Activated naive CD4-positive, alpha-beta T cell treated with anti-CD3 and anti-CD28 coated beads, Interleukin-2, amount 50 U/mL, for 72 hours (primary cell): ENCODE results near the gene REEP1. TPM values are rescaled to one million over a fixed set of nuclear protein-coding genes. Genes with fewer than 3 reads are reported as not detected.

ENCODE experiments used
- ATAC-seq, 2 donors: fragments of 150-1000 bp; cut with Tn5 transposase; 2 replicates each; pipeline ENCODE4 v1.10.0; 2021; ENCODE audit warnings: mild to moderate bottlenecking in 2 of 2, moderate library complexity in 2 of 2
- DNase-seq, 2 donors: peaks; one replicate each; pipeline ENCODE4 v3.0.0; 2021 to 2022; ENCODE audit warnings: low spot score in 2 of 2
- H3K27ac Mint-ChIP-seq, 2 donors: one replicate each; pipeline ENCODE4 v1.8.0; 2022; ENCODE audit warnings: mild to moderate bottlenecking in 2 of 2, mixed read lengths in 2 of 2
- H3K36me3 Mint-ChIP-seq, 2 donors: one replicate each; pipeline ENCODE4 v1.8.0; 2022; ENCODE audit warnings: mixed read lengths in 2 of 2
- H3K9me3 Mint-ChIP-seq, 2 donors: one replicate each; pipeline ENCODE4 v1.8.0; 2022; ENCODE audit warnings: mixed read lengths in 2 of 2
- total RNA-seq, 2 donors: library from RNA; stranded (reverse); gene quantifications; one replicate each; pipeline ENCODE4 v1.2.3, GENCODE V29; 2022

The REEP1 gene, protein sequence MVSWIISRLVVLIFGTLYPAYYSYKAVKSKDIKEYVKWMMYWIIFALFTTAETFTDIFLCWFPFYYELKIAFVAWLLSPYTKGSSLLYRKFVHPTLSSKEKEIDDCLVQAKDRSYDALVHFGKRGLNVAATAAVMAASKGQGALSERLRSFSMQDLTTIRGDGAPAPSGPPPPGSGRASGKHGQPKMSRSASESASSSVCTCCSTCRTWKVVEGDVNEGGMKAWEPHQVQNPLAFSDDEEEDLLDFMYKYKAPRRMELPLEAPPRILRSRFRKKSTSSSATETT
- under 1 TPM; 0.45 to 0.59 TPM for total RNA-seq

DNA sequence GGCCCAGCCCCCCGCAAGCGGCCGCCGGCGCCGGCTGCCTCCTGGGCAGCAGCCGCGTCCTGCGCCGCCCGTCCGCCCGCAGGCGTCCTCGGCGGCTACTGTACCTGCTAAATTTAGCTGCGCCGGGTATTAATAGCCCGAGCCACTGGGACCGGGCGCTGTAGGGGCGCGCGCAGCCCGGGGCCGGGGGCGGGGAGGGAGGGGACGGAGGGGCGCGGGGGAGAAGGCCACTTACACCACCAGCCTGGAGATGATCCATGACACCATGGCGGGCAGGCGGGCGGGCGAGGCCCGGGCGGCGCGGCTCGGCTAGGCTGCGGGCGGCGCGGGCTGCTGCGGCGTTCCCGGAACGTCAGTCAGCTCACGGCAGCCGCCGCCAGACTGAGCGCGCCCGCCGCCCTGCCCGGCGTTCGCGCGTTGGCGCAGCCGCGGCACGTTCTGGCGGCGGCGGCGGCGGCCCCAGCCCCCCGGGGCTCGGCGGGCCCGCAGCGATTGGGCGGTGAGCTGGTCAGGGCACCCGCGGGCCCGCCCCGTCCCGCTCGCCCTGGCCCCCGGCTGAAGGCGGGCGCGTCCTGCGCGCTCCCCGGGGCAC lies at the start of gene REEP1:
TSS of gene REEP1 (minus strand) at position 383 of the 592 bp plus-strand sequence. CDS start at position 267, 116 bp downstream.
- Mint-ChIP-seq H3K9me3 (peaks cover 8 to 15% of the 10 kb centered on the region in 2 donors), H3K36me3 (peaks cover 10 to 19% of the 10 kb centered on the region in 2 donors), H3K27ac (no peak within 1 kb of the TSS)
- DNase-seq (peak in 1 of 2 donors; percentile 38), ATAC-seq (peak; percentile 77 to 84)

DNA sequence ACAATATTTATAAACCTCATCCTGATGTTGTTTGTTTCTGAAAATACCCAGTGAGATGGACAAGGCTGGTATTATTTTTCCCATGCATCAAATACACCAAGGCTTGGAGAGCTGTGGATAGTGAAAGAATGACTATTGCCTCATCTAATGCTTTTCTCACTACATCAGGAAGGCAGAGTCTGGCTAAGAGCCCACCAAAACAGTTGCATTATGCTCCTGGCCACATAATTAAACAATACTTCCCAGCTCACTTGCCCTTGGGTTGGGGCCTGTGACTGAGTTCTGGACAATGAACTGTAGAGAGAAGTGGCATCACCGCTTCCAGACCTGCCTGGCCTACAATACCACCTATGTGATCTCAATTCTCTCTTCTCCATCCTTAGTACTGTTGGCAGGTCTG lies 46.4 kb upstream of the REEP1 start:
- Mint-ChIP-seq H3K9me3 (peaks cover 0 to 13% of the 10 kb centered on the region in 2 donors), H3K36me3 (peaks cover 0 to 1% of the 10 kb centered on the region in 2 donors), H3K27ac (no peak overlapping the region)
- DNase-seq (no peak), ATAC-seq (no peak)

DNA sequence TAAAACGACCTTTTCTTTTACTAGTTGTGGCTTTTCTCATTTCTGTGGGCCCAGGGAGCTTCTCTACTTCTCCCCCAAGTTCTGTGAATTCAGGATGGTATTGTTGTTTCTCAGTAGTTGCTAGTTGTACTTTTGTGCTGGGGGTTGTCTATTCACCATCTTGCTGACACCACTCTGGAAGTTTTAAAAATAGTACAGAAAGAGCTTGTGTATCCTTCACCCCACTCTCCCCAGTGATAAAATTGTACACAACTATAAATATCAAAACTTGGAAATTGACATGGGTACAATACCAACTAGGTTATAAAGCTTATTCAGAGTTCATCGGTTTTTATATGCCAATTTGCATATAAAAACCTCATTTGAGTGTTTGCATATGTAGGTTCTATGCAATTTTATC lies 45.3 kb upstream of the REEP1 start:
- Mint-ChIP-seq H3K9me3 (peaks cover 0 to 17% of the 10 kb centered on the region in 2 donors), H3K27ac (no peak overlapping the region), H3K36me3 (peaks cover 5 to 7% of the 10 kb centered on the region in 2 donors)
- ATAC-seq (no peak), DNase-seq (no peak)

DNA sequence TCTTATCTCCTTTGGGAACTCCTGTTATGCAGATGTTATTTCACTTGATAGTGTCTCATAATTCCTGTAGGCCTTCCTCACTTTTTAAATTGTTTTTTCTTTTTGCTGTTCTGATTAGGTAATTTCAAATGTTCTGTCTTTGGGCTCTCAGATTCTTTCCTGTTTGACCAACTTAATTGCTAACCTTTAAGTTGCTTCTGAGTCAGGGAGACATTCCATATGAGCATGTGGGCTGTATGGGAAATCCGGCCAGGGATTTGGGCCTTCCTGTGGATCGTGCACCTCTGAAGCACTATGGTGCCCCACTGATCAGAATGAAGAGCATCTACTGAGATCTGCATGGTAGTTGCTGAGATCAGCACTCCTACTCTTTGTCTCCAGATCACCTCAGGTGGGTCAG lies 44.7 kb upstream of the REEP1 start:
- H3K9me3 Mint-ChIP-seq = peaks cover 0 to 19% of the 10 kb centered on the region in 2 donors
- H3K36me3 Mint-ChIP-seq = peaks cover 5 to 7% of the 10 kb centered on the region in 2 donors
- no peak for DNase-seq
- no peak for ATAC-seq
- no peak overlapping the region for H3K27ac Mint-ChIP-seq

DNA sequence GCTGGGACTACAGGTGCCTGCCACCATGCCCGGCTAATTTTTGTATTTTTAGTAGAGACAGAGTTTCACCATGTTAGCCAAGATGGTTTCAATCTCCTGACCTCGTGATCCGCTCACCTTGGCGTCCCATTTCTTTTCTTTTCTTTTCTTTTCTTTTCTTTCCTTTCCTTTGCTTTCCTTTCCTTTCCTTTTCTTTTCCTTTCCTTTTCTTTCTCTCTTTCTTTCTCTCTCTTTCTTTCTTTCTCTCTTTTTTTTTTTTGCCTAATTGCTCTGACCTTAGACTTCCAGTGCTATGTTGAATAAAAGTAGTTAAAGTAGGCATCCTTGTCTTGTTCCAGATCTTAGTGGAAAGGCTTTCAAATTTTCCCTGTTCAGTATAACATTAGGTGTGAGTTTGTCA lies 41.0 kb upstream of the REEP1 start:
- peaks cover 5 to 7% of the 10 kb centered on the region in 2 donors for H3K36me3 Mint-ChIP-seq
- peaks cover 0 to 27% of the 10 kb centered on the region in 2 donors for H3K9me3 Mint-ChIP-seq
- DNase-seq (no peak), ATAC-seq (no peak)
- no peak overlapping the region for H3K27ac Mint-ChIP-seq

DNA sequence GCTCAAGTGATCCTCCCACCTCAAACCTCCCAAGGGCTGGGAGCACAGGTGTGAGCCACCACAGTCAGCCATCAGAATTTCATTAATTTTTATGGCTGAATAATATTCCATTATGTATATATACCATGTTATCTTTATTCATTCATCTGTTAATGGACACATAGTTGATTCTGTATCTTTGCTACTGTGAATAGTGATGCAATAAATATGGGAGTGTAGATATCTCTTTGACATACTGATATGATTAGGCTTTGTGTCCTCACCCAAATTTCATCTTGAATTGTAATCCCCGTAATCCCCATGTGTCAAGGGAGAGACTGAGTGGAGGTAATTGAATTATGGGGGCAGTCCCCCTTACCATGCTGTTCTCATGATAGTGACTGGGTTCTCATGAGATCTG lies 38.2 kb upstream of the REEP1 start:
- ATAC-seq = no peak
- no peak for DNase-seq
- peaks cover 7 to 14% of the 10 kb centered on the region in 2 donors for H3K36me3 Mint-ChIP-seq
- H3K9me3 Mint-ChIP-seq = peaks cover 0 to 32% of the 10 kb centered on the region in 2 donors
- no peak overlapping the region for H3K27ac Mint-ChIP-seq

DNA sequence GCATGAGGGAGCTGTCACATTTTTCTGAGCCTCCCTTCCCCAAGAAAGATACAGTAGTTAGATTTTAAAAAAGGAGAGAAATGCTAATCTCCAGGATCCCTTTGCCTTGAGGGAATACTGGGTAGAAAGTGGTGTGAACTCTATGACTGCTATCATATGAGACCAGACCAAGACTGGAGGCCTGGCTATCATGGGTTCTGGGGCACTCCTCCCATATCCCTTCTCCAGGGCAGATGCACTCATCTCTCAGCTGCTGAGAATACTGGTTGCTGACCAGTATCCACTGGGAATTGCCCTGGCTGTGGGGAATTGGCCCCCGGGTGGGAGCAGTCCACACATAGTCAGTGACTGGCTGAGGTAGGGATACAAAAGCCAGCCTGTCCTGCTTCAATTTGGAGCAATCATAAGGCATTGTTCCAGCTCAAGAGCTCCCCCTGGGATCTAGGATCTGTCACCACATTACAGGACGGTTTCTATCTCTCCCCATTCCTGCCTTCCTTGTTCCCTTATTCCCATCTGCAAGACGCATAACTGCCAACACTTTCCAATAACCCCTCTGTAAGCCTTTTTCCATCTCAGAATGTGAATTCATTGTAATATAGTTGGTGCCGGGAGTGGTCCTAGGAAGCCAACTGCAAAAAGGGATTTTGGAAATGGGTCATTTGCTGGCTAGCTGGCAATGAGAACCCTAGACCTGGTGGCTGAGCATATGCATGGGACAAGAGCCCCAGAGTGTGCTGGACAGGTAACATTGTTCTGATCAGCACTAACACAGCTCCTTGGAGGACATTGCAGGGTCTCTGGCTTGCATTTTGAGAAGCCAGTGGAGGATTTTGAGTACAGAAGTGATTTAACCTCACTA lies 35.4 kb upstream of the REEP1 start:
- no peak for DNase-seq
- ATAC-seq = peak in 1 of 2 donors; percentile 21
- Mint-ChIP-seq H3K9me3 (peaks cover 3 to 25% of the 10 kb centered on the region in 2 donors), H3K36me3 (peaks cover 6 to 21% of the 10 kb centered on the region in 2 donors), H3K27ac (peak overlapping the region in 1 of 2 donors; percentile 71)

DNA sequence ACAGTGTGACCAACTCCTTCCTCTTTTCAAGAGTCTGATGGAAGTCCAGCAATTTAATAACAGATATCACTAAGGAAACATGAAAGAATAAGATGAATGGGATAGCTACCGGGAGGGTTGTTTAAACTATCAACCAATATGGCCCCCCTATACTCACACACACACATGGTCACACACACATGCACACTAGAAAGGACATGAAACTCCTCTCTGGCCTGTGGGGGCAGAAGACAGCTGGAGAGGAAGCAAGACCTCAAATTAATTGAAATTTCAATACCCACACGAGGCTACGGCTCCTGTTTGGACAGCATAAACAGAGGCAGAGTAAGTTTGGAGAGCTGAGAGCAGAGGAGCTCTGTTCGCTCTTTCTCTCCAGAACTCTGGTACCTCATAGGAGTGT lies 34.7 kb upstream of the REEP1 start:
- peak overlapping the region in 1 of 2 donors; percentile 71 for H3K27ac Mint-ChIP-seq
- ATAC-seq (no peak), DNase-seq (no peak)
- H3K9me3 Mint-ChIP-seq = peaks cover 3 to 23% of the 10 kb centered on the region in 2 donors
- H3K36me3 Mint-ChIP-seq = peaks cover 6 to 21% of the 10 kb centered on the region in 2 donors

DNA sequence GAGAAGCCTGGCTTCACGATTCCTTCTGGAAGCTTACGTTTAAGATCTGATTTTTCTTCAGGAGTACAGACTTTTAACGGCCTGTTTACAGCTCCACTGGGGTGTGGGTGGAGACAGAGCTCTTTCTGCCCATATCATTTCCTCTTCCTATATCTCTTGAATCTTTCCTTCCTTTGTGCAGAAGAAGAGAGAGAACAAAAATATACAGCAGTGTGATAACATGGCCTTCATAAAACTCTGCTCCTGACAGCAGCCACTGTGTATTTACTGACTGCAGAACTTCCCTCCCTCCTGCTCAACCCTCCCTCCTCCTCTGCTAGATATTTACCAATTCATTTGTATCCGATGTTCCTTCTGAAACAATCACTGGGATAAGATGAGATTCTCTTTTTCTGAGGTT lies 34.1 kb upstream of the REEP1 start:
- Mint-ChIP-seq H3K9me3 (peaks cover 3 to 19% of the 10 kb centered on the region in 2 donors), H3K27ac (peak overlapping the region; percentile 39 to 71), H3K36me3 (peaks cover 6 to 21% of the 10 kb centered on the region in 2 donors)
- ATAC-seq = no peak
- no peak for DNase-seq

DNA sequence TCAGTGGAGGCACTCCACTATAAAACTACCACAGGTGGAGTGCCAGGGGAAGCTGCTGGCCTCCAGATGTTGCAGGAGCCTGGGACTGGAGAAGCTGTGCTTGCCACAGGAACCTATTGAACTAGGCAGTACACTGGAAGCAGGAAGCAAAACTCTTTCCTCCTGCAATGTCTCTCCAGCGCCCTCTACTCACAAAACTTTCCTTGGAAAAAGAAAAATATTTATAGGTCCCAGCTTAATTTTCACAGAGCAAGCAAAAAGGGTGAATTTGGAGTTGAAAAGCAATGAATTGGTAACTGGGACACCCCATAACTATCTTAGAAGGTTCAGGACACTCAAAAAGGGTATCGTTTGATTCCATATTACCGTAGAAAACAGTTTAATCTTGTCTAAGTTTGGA lies 33.2 kb upstream of the REEP1 start:
- Mint-ChIP-seq H3K36me3 (peaks cover 6 to 21% of the 10 kb centered on the region in 2 donors), H3K27ac (peak overlapping the region in 1 of 2 donors; percentile 6), H3K9me3 (peaks cover 3 to 19% of the 10 kb centered on the region in 2 donors)
- DNase-seq = no peak
- ATAC-seq = no peak

DNA sequence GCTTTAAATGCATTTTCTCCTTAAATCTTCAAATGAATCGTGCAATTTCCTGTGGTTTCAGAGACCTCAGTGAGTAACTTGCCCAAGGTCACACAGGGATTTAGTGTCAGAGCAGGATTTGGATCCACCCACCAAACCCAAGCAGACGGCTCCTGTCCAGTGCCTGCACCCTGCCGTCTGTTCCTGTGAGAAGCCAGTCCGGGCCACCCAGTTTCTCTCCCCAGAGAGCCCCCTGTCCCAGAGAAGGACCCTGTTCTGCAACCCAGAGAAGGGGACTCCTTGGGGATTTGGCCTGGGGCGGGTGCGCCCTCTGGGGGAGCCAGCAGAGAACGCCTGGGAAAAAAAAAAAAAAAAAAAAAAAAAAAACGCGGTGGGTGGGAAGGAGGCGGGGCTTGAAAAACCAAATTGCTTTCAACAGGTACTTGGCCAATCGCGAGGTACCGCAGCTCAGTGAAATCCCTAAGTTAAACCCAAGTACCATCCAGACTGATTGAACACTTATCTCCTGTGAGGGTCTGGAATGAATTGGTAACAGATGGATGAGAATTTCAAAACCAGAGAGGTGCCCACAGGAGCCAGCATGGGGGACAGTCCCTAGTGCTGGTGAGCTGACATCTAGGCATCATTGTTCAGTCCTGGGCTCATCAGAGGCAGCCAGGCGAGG lies 30.9 kb upstream of the REEP1 start:
- peak; percentile 77 to 84 for ATAC-seq
- H3K27ac Mint-ChIP-seq = peak overlapping the region; percentile 7 to 71
- peaks cover 3 to 15% of the 10 kb centered on the region in 2 donors for H3K9me3 Mint-ChIP-seq
- peaks cover 6 to 21% of the 10 kb centered on the region in 2 donors for H3K36me3 Mint-ChIP-seq
- peak in 1 of 2 donors; percentile 34 for DNase-seq

DNA sequence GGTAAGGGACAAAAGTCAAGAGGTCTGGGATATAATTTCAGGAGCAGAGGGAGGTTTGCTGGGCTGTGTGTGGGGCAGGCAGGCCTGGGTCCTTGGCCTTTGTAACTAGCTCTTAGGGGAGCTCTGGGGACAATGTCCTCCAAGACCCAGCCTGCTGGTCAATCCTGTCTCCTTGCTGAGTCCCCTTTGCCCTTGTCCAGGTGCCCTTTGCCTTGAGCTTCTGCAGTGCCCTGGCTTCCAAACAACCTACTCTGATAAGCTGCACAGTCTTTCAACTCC lies 30.0 kb upstream of the REEP1 start:
- H3K27ac Mint-ChIP-seq = no peak overlapping the region
- peaks cover 6 to 21% of the 10 kb centered on the region in 2 donors for H3K36me3 Mint-ChIP-seq
- peaks cover 3 to 15% of the 10 kb centered on the region in 2 donors for H3K9me3 Mint-ChIP-seq
- ATAC-seq (no peak), DNase-seq (no peak)

DNA sequence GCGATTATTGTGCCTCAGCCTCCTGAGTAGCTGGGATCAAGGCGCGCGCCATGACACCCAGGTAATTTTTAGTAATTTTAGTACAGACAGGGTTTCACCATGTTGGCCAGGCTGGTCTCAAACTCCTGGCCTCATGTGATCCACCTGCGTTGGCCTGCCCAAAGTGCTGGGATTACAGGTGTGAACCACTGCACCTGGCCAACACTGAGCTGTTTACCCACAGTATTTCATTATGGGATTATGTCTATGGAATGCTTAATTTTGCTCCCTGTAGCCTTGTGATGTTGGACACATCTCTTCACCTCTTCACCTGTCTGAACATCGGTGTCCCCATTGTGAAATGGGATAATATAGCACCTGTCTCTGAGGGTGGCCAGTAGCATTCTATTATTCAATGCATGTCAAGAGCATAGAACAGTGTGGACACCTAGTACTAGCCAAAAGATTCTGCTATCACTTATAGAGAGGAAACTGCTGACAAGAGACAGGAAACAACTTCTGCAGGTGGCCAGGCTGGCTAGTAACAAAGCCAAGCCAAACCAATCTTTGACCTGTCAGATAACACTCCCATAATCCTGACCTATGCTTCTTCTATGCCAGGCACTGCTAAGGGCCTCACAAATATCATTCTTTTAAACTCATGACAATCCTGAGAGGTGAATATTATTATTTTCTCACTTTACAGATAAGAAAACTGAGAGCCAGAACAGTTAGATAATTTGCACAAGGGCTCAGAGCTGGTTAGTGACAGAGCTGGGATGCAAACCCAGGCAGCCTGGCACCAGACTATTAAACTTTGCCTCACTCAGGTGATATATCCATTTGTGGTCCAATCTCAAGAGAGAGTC lies 29.4 kb upstream of the REEP1 start:
- ATAC-seq (no peak), DNase-seq (no peak)
- Mint-ChIP-seq H3K9me3 (peaks cover 3 to 11% of the 10 kb centered on the region in 2 donors), H3K36me3 (peaks cover 6 to 20% of the 10 kb centered on the region in 2 donors), H3K27ac (no peak overlapping the region)

DNA sequence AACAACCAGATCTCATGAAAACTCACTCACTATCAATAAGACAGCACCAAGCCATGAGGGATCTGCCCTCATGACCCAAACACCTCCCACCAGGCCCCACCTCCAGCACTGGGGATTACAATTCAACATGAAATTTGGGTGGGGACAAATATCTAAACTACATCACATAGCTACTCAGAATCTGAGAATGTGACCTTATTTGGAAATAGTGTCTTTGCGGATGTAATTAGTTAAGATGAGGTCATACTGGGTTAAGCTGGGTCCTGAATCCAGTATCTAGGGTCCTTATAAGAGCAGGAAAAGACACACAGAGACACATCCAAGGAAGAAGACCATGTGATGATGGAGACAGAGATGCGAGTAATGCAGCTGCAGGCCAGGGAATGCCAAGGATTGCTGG lies 27.5 kb upstream of the REEP1 start:
- ATAC-seq (no peak), DNase-seq (no peak)
- H3K27ac Mint-ChIP-seq = peak overlapping the region in 1 of 2 donors; percentile 58
- H3K36me3 Mint-ChIP-seq = peaks cover 5% of the 10 kb centered on the region in 2 donors
- peaks cover 3 to 5% of the 10 kb centered on the region in 2 donors for H3K9me3 Mint-ChIP-seq

DNA sequence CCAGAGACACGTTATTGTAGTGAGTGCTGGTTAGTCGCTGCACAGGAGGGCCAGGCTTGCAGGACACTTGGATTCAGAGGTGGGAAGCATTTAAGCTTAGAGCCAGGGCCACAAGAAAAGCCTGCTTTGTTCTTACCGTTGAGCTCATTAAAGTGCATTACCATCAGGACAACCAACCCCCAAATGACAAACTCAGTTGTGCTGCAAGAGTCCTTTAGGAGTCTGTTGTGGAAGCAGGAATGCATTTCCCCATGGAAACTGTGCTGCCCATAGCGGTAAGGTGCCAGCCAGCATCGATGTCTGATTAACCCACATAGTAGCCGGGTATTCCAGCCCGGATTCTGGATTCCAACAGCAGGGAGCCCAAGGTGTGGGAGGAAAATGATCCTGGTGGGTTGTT lies 23.4 kb upstream of the REEP1 start:
- ATAC-seq = no peak
- no peak overlapping the region for H3K27ac Mint-ChIP-seq
- no peaks in the 10 kb centered on the region for H3K36me3 Mint-ChIP-seq
- no peaks in the 10 kb centered on the region for H3K9me3 Mint-ChIP-seq
- DNase-seq = no peak

DNA sequence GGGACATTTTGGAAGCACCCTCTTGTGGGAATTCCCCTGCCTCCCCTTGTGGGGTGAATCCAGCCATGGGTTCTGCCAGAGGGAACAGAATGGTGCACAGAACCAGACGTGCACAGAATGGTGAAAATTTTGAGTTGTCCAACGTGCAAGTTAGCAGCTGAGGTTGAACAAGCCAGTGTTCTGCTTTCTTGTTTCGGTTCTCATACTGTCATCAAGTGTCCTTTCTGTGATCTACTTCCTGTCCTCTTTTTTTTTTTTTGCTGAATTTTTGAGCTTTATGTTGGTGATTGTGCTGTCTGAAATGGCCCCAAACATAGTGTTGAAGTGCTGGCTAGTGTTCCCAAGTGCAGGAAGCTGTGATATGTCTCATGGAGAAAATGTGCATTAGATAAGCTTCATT lies 21.5 kb upstream of the REEP1 start:
- no peaks in the 10 kb centered on the region for H3K36me3 Mint-ChIP-seq
- H3K27ac Mint-ChIP-seq = no peak overlapping the region
- ATAC-seq = no peak
- H3K9me3 Mint-ChIP-seq = no peaks in the 10 kb centered on the region
- DNase-seq = no peak
